ENCODE results near the gene C12orf57. TPM values are rescaled to one million over a fixed set of nuclear protein-coding genes. Genes with fewer than 3 reads are reported as not detected.

C12orf57 gene
- total and polyA plus RNA-seq, 9 of the 15 experiments (the other 6 are each of a cell fraction or from before 2014, with no cell fraction given), result 26.7 to 191 (median 107) TPM

- TF ChIP-seq CTCFL (IDR thresholded peaks at IDR 0.05; ENCODE audit: borderline replicate concordance, insufficient read depth, low read depth, low read length, poor library complexity, severe bottlenecking) (peak; percentile 92), RBFOX2 (IDR thresholded peaks at IDR 0.05; ENCODE audit: low read depth, low read length) (peak; percentile 62), ZNF146 (CRISPR knock-in tag; IDR thresholded peaks at IDR 0.05; ENCODE audit: unreplicated experiment) (no peak), ZNF431 (CRISPR knock-in tag; IDR thresholded peaks at IDR 0.05) (no peak), ARID2 (IDR thresholded peaks at IDR 0.05) (no peak), NCOA4 (IDR thresholded peaks at IDR 0.05; ENCODE audit: partially characterized antibody) (no peak), CREBBP (IDR thresholded peaks at IDR 0.05; ENCODE audit: low read depth, low read length) (no peak), ZNF134 (CRISPR knock-in tag; conservative IDR thresholded peaks at IDR 0.05) (no peak), DEAF1 (CRISPR knock-in tag; IDR thresholded peaks at IDR 0.05) (peak; percentile 46), ESRRA (IDR thresholded peaks at IDR 0.05; ENCODE audit: borderline replicate concordance, low read depth) (no peak), ZBTB2 (IDR thresholded peaks at IDR 0.05) (0 out of 2 replicates have a peak, but pooled peaks have one; percentile 14), RCOR1 (IDR thresholded peaks at IDR 0.05; ENCODE audit: borderline replicate concordance in 1 of 2, low read depth in 2 of 2, low read length in 2 of 2) (no peak; a peak in 1 of 4 replicates), CC2D1A (IDR thresholded peaks at IDR 0.05) (no peak), AFF1 (IDR thresholded peaks at IDR 0.05; ENCODE audit: low read depth in 1 of 2, partially characterized antibody in 2 of 2) (no peak), ZNF436 (CRISPR knock-in tag; IDR thresholded peaks at IDR 0.05) (no peak), TCF7L2 (IDR thresholded peaks at IDR 0.05; ENCODE audit: low read depth, low read length) (no peak), PURB (CRISPR knock-in tag; IDR thresholded peaks at IDR 0.05; ENCODE audit: low read depth) (no peak), ZNF695 (CRISPR knock-in tag; IDR thresholded peaks at IDR 0.05) (no peak), HDAC6 (IDR thresholded peaks at IDR 0.05; ENCODE audit: low read depth, low read length) (no peak)
These were observed 21.3 kb downstream of the C12orf57 start (continued) for GRCh38 chr12:6965026-6965661.
